ENCODE measurements around the gene JSRP1.

JSRP1 gene

DNA sequence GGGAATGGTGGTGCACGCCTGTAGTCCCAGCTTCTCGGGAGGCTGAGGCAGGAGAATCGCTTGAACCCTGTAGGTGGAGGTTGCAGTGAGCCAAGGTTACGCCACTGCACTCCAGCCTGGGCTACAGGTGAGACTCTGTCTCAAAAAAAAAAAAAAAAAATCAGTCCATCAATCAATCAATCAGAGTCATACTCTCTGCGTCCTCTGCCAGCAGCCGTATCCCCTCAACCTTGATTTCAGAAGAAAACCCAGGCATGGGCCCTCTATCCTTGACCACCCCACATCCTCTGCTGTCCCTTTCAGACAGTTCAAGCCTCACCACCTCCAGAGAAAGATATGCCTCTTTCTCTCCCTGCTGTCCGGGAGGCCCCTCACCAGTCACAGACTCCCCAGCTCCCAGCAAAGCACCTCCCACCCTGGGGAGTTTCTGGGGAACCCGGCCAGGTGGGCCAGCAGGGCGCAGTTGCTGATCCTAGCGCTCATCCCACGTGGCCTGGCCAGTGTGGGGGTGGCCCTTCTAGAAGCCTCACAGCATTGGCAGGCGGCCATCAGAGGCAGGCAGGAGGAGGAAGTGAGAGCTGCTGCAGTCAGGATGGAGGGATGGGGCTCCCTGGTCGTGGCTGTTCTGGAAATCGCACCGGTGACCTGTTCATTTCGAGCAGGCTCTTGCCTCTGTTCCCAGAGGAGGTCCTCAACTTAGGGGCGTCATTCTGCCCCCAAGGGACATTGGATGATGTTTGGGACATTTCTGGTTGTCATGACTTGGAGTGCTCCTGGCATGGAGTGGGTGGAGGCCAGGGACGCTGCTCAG lies 10.2 kb upstream of the JSRP1 start:
- in situ Hi-C loops (cut with MboI; ENCODE audit: low sequenced_read_pairs), result no loop called here

DNA sequence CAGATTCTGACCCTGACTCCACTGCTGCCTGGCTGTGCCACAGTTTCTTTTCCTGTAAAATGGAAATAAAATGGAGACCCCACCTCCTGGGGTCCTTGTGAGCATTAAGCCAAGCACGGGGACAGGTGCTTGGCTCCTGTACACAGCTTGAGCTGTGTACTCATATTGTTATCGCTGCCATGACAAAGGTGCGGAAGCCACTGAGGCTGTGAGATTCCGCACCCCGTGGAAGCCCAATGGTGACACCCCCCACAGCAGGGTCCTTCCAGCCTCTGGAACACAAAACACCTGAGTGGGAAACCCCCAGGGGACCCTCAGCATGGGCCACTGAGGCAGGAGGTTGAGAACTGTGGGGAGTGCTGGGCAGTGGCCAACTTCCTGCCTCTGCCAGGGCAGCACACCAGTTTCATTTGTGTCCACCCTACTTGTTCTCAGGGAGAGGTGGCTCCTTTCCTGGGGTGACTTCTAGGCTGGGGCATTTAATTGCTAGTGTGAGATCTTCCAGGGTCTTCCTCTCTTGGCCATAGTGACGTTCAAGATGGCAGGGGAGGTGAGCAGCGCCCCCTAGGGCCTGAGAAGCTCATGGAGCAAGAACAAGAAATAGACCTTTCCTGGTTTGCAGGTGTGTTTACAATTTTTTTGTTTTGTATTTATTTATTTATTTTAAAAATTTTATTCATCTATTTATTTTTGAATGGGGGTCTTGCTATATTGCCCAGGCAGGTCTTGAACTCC lies 5.4 kb upstream of the JSRP1 start:
- in situ Hi-C loops (cut with MboI; ENCODE audit: low sequenced_read_pairs), result no loop called here

DNA sequence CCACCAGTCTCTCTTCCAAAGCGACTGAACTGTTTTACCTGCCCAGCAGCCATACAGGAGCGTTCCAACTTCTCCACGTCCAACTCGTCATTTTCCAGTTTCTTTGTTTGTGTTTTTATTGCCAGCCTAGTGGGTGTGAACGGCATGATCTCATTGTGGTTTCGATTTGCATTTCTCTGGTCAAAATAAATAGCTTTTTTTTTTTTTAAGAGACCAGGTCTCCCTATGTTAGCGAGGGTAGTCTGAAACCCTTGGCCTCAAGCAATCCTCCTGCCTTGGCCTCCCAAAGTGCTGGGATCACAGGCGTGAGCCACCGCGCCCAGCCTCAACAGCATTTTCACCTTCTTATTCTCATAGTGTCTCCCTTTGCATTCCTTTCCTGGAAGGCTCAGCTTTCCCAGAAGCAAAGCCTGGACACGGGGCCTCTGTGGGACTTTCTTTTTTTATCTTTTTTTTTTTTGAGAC lies 4.2 kb upstream of the JSRP1 start:
- in situ Hi-C loops (cut with MboI; ENCODE audit: low sequenced_read_pairs), result no loop called here

DNA sequence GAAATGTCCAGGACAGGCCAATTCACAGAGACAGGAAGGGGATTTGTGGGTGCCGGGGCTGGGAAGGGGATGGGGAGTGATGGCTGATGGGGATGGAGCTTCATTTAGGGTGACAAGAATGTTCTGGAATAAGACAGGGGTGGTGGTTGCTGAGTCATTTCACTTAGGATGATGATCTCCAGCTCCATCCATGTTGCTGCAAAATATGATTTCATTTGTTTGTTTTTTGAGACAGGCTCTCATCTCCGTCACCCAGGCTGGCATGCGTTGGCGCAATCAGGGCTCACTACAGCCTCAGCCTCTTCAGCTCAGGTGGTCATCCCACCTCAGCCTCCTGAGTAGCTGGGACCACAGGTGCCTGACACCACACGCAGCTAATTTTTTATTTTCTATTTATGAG lies 3.1 kb upstream of the JSRP1 start:
- in situ Hi-C loops (cut with MboI; ENCODE audit: low sequenced_read_pairs), result no loop called here

DNA sequence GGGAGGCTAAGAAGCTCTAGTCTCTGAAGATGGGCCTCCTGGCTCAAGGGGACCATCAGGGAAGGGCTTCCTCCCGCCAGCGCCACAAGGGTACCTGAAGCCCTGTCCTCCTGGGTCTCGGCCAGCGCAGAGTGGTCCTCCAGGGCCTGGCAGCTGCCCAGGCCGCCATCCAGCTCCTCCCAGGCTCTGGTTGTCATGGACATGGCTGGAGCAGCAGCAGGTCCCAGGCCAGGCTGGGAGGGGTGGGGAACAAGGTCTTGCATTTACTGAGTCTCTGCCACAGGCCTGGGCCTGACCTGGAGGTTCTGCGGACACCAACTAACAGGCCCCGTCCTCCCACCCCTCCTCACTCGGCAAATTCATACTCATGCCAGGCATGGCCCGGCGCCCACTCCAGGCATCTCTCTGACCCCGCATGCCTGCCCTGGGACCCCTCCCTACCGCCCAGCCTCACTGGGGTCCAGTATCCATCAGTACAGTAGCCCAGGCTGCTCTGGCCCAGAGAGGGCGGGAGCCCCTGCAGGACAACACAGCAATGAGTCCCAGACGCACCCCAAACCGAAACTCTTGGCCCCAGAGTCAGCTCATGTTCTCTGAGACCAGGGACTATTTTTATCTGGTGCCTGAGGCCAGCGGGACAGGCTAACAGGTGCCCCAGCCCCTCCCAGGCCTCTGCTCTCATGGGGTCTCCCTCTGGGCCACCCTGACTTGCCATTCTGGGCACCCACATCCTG lies 938 bp downstream of the JSRP1 start:
- in situ Hi-C loops (cut with MboI; ENCODE audit: low sequenced_read_pairs), result no loop called here

DNA sequence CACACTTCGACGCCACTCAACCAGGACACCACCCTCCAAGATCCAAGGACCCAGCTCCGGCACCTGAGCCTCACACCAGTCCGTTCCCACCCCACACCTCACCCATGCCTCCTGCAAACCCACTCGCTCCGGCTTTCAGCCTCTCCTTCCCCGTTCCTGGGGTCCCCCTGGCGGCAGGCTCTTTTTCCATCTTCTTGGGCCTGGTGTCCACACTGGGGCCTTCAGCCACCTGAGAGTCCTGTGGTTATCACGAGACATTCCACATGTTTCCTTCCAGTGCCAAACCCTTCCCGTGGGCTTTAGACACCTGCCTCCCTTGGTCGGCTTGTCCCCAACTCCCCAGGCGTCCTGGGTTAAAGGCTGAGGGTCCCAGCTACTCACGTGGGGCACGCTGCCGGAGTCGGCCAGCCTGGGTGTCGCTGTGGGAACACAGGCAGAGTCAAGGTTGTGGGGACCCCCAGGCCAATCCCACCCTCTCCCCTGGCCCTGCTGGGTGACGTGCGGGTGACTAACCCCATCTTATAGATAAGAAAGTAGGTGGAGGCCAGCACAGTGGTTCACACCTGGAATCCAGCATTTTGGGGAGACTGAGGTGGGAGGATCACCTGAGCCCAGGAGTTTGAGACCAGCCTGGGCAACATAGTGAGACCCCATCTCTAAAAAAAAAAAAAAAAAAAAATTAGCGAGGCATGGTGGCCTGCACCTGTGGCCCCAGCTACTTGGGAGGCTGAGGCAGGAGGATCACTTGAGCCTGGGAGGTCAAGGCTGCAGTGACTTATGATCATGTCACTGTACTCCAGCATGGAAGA lies 1.9 kb downstream of the JSRP1 start:
- in situ Hi-C loops (cut with MboI; ENCODE audit: low sequenced_read_pairs), result no loop called here

DNA sequence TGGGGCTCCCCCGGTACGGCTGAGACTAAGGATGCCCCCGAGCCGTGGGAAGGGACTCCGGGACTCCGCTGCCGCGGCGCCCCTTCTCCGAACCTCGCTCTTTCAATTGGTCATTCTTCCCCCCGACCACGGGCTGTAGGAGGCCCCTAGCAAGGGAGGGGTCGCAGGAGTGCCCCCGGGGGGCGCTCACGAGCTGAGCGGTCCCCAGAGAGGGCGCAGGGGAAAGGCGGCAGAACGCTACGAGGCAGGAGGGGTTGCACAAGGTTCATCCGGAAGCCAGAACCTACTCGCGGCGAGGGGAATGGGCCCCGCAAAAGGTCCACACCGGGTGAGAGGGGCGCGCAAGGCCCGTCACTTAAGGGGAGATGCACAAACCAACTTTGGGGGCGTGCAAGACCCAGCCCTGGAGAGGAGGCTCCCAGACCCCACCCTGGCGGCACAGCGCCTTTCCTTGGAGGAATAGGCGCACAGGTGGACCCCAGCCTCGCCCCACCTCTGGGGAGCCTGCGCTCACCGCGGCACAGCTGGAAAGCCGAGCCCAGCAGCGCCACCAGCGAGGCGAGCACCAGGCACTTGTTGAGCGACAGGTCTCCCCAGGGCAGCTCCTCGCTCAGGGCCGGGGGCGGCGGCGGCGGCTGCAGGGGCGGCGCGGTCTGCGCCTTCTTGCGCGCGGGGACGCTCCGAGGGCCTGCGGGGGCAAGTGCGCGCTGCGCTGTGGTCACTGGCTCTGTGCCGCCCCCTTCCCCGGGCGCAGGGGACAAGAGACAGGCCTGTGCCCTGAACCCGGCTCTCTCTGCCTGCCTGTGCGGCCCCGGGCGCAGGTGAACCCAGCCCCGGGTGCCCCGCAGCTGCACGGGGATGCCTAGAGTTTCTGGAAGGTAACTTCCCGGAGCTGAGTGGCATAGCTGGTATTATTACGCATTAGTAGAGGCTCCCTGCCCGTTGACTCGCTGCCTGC lies 2.8 kb downstream of the JSRP1 start:
- in situ Hi-C loops (cut with MboI; ENCODE audit: low sequenced_read_pairs), result no loop called here

DNA sequence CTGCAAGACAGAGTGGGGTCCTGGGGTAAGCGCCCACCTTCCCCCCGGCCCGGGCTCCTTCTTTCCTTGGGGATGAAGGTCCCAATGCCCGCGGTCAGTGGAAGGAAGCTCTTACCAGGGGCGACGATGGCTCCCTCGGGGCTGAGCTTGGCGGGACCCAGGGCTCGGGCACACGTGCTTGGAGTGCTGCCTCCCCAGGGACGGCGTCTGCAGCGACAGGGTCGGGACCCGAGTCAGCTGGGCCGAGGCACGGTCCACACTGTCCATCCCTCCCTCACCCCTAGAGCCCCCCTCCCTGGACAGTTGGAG lies 3.5 kb downstream of the JSRP1 start:
- in situ Hi-C loops (cut with MboI; ENCODE audit: low sequenced_read_pairs), result no loop called here

DNA sequence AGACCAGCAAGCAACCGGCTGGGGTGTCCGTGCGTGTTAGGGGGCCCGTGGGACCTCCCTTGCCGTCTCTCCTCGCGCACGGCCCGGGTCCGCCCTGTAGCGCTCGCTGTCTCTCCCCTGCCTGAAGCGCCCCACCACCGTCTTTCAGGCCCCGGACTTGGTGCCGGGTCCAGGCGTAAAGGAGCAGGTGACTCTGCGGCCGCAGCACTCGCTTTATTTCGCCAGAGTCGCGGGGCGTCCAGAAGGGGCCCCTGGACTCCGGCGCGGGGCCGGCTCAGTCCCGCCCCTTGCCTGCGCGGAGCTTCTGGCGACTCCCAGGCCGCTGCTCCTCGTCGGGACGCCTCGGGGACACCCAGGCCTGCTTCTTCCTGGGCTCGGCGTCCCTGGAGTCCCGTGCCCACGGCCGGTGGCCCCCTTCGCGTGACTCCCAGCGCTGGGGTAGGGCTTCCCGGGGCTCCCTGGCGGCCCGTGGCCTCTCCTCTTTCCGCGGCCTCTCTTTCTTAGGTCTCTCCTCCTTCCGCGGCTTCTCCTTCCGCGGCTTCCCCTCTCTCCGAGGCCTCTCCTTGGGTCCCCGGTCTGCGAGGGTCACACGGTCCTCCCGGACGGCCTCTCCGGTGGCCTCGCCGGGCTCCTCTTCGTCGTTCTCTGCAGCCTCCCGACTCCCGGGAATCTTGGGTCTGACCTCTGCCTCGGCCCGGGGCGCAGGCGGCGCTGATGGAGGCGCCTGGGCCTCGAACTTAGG lies 4.0 kb downstream of the JSRP1 start:
- in situ Hi-C loops (cut with MboI; ENCODE audit: low sequenced_read_pairs), result no loop called here

DNA sequence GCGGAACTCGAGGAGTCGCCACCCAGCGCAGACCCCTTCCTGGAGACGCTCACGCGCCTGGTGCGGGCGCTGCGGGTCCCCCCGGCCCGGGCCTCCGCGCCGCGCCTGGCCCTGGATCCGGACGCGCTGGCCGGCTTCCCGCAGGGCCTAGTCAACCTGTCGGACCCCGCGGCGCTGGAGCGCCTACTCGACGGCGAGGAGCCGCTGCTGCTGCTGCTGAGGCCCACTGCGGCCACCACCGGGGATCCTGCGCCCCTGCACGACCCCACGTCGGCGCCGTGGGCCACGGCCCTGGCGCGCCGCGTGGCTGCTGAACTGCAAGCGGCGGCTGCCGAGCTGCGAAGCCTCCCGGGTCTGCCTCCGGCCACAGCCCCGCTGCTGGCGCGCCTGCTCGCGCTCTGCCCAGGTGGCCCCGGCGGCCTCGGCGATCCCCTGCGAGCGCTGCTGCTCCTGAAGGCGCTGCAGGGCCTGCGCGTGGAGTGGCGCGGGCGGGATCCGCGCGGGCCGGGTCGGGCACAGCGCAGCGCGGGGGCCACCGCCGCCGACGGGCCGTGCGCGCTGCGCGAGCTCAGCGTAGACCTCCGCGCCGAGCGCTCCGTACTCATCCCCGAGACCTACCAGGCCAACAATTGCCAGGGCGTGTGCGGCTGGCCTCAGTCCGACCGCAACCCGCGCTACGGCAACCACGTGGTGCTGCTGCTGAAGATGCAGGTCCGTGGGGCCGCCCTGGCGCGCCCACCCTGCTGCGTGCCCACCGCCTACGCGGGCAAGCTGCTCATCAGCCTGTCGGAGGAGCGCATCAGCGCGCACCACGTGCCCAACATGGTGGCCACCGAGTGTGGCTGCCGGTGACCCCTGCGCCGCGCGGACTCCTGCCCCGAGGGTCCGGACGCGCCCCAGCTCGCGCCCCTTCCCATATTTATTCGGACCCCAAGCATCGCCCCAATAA lies 4.8 kb downstream of the JSRP1 start:
- in situ Hi-C loops (cut with MboI; ENCODE audit: low sequenced_read_pairs), result no loop called here

DNA sequence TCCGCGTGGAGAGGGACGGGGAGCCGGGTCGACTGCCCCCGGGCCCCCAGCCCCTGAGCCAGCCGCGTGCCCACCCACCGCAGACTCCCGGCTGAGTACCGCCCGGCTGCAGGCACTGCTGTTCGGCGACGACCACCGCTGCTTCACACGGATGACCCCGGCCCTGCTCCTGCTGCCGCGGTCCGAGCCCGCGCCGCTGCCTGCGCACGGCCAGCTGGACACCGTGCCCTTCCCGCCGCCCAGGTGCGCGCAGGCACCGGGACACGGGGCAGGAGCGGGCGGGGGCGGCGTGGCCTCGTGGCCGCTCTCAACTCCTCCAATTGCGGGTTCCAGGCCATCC lies 5.5 kb downstream of the JSRP1 start:
- in situ Hi-C loops (cut with MboI; ENCODE audit: low sequenced_read_pairs), result no loop called here

DNA sequence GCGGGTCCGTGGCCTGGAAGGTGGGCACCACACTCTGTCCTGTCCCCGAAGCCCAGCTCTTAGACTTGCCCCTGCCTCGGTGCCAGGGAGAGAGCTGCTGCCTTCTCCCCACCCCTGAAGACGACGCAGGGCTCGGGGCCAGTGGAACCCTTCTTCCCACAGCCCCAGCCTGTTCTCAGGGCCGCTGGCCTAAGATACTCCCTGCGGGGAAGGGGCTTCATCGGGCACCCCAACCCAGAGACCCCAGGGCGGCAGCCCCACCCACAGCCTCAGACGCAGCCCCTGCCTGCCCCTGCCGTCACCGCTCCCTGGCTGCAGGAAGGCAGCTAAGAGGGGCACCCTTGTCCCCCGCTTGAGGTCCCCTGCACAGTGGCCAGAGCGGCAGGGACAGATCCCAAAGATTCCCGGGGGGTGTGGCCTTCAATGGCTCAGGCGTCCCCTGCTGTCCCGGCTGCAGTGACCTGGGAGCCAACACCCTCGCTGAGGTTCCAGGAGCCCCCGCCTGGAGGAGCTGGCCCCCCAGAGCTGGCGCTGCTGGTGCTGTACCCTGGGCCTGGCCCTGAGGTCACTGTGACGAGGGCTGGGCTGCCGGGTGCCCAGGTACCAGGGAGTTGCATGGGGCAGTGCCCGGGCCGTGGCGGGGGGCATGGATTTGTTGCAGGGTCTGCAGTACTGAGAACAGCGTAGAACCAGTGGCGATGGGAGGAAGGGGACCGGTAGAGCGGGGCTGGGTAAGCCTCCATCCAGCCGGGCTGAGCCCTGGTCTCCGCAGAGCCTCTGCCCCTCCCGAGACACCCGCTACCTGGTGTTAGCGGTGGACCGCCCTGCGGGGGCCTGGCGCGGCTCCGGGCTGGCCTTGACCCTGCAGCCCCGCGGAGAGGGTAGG lies 6.1 kb downstream of the JSRP1 start:
- in situ Hi-C loops (cut with MboI; ENCODE audit: low sequenced_read_pairs), result no loop called here

DNA sequence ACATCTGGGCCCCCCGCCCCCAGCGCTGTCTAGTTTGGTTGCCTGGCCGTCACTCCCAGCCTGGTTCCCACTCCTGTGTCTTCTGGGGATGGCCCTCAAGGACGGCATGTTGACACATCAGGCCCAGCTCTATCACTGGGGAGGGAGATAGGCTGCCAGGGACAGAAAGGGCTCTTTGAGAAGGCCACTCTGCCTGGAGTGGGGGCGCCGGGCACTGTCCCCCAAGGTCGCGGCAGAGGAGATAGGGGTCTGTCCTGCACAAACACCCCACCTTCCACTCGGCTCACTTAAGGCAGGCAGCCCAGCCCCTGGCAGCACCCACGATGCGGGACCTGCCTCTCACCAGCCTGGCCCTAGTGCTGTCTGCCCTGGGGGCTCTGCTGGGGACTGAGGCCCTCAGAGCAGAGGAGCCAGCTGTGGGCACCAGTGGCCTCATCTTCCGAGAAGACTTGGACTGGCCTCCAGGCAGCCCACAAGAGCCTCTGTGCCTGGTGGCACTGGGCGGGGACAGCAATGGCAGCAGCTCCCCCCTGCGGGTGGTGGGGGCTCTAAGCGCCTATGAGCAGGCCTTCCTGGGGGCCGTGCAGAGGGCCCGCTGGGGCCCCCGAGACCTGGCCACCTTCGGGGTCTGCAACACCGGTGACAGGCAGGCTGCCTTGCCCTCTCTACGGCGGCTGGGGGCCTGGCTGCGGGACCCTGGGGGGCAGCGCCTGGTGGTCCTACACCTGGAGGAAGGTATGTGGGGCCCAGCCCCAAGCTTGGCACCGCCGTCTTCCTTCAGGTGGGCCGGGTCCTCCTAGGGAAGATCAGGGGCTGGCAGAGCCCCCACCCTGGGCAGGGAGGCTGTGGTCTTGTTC lies 7.0 kb downstream of the JSRP1 start, which contains the start of gene AMH:
AMH (plus strand) TSS at position 314 of the 857 bp plus-strand sequence; CDS start at position 324, 10 bp downstream.
- in situ Hi-C loops (cut with MboI; ENCODE audit: low sequenced_read_pairs), result no loop called here

DNA sequence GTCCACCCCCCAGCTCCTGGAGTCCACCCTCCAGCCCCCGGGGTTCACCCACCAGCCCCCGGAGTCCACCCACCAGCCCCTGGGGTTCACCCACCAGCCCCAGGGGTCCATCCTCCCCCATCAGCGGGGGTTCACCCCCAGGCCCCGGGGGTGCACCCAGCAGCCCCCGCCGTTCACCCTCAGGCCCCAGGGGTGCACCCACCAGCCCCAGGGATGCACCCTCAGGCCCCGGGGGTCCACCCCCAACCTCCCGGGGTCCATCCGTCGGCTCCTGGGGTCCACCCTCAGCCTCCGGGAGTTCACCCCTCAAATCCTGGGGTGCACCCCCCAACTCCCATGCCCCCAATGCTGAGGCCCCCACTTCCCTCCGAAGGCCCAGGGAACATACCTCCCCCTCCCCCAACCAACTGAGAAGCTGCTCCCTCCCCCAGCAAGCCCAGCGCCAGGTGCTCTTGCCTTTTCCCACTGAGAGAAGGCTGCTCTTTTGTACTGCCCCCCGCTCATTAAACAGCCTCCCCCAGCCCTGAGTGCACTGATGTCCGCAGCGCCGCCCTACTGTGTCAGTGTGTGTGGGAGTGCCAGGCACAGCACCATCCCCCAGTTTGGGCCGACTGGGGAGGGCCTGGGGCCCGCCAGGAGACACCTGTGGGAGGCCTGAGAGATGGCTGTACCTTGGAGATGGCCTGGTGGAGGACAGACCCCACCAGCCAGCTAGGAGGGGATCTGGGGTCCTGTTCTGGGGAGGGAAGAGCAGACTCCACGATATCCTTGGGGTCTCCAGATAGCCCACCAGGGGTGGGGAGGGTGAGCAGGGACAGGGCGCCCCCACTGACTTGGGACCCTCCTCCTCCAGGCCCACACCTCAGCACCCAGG lies 7.8 kb downstream of the JSRP1 start:
- in situ Hi-C loops (cut with MboI; ENCODE audit: low sequenced_read_pairs), result no loop called here

DNA sequence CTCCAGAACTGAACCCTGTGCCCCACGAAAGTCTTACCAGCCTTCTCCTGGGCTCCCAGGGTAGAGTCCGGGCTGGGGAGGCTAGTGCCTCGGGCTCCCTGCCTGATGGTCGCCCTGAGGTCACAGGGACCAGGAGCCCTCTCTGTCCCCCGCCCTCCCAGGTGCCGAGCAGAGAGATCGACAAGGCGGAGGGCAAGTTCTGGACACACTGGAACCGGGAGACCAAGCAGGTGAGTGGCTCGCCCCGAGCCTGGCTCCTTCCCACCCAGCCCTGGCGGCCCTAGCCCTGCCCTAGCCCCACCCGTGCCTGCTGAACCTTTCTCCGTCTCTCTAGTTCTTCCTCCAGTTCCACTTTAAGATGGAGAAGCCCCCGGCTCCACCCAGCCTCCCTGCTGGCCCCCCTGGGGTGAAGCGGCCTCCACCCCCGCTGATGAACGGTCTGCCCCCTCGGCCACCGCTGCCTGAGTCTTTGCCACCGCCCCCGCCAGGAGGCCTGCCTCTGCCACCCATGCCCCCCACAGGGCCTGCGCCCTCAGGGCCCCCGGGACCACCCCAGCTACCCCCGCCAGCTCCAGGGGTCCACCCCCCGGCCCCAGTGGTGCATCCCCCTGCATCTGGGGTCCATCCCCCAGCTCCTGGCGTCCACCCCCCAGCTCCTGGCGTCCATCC lies 8.7 kb downstream of the JSRP1 start:
- in situ Hi-C loops (cut with MboI; ENCODE audit: low sequenced_read_pairs), result no loop called here

All from HL-60/S4 (cell line).